OCI-LY3 (cell line): ENCODE measurements around the gene NEDD8.

Source experiments
- H2AFZ ChIP-seq: fragments of 200-600, 300-600 bp; shearing (Covaris generic); 2 replicates; pipeline ENCODE4 v1.6.0; 2014; ENCODE audit warnings: antibody characterized with exemption, low read depth, low read length
- H3K27ac ChIP-seq: fragments of 200-600, 300-600 bp; sonication (generic); 2 replicates; pipeline ENCODE4 v1.5.1; 2014; ENCODE audit warnings: mild to moderate bottlenecking, low read length, moderate library complexity, mixed read lengths
- H3K27me3 ChIP-seq: fragments of 200-600, 300-600 bp; sonication (generic); 2 replicates; pipeline ENCODE4 v1.6.1; 2014; ENCODE audit warnings: low read depth, low read length, mixed read lengths
- H3K36me3 ChIP-seq: fragments of 200-600, 300-600 bp; sonication (generic); replicated peaks from 2 replicates; pipeline ENCODE3; 2014; ENCODE audit warnings: low read depth, low read length, mixed read lengths
- H3K4me1 ChIP-seq: fragments of 300-600, 200-600 bp; sonication (generic); 2 replicates; pipeline ENCODE4 v1.6.1; 2014; ENCODE audit warnings: low read length, mixed read lengths
- H3K4me2 ChIP-seq: fragments of 200-600, 300-600 bp; sonication (generic); 2 replicates; pipeline ENCODE4 v1.6.1; 2014; ENCODE audit warnings: low read length, mixed read lengths
- H3K4me3 ChIP-seq: fragments of 300-600, 200-600 bp; sonication (generic); 2 replicates; pipeline ENCODE4 v1.5.1; 2014; ENCODE audit warnings: antibody characterized with exemption, mild to moderate bottlenecking, low read length, moderate library complexity
- H3K79me2 ChIP-seq: fragments of 300-600, 200-600 bp; shearing (Covaris generic); 2 replicates; pipeline ENCODE4 v1.6.1; 2014; ENCODE audit warnings: mild to moderate bottlenecking, low read length, mixed read lengths
- H3K9ac ChIP-seq: fragments of 300-600, 200-600 bp; shearing (Covaris generic); 2 replicates; pipeline ENCODE4 v1.6.0; 2014; ENCODE audit warnings: mild to moderate bottlenecking, low read length, moderate library complexity
- H3K9me3 ChIP-seq: fragments of 200-600, 300-600 bp; shearing (Covaris generic); 2 replicates; pipeline ENCODE4 v1.6.1; 2014; ENCODE audit warnings: low read length, mixed read lengths; ENCODE audit not compliant: insufficient read depth
- H4K20me1 ChIP-seq: fragments of 200-600, 300-600 bp; sonication (generic); 2 replicates; pipeline ENCODE4 v1.6.1; 2016; ENCODE audit warnings: low read length, mixed read lengths; ENCODE audit not compliant: insufficient read depth
- EZH2phosphoT487 ChIP-seq: fragments of 200-600 bp; shearing (Covaris generic); IDR thresholded peaks from 2 replicates; pipeline ENCODE4 v1.6.1; 2018; ENCODE audit warnings: antibody characterized with exemption, mixed run types, low read depth
- TF ChIP-seq, protein P1 (sequence below): fragments of 200-600, 300-600 bp; sonication (generic); IDR thresholded peaks from 2 replicates; pipeline ENCODE4 v1.5.1; 2014; ENCODE audit warnings: antibody characterized with exemption, low read length, low read depth

NEDD8 gene

DNA sequence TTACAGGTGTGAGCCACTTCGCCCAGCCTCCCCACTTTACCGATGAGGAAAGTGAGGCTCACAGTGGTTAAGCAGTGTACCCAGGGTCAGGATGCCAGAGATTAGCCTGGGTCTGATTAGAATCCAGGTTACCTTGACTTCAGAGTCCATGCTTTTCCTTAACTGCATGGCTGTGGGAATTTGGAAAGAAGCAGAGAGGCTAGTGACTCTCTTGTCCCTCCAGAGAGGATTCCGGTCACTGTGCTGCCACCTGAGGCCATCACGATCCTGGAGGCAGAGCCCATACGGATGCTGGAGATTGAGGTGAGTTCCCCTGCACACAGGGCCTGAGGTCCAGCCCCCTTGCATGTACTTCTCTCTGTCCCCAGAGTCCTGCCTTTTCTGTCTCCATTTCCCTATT is 55.6 kb downstream of the NEDD8 start:
- Histone ChIP-seq H3K4me1 (no peaks in the 10 kb centered on the region), H3K9me3 (no peaks in the 10 kb centered on the region), H2AFZ (no peak overlapping the region), H3K4me3 (no peak overlapping the region), H3K9ac (no peak overlapping the region), H4K20me1 (no peaks in the 10 kb centered on the region), H3K4me2 (no peak overlapping the region), H3K27ac (no peak overlapping the region), H3K79me2 (no peaks in the 10 kb centered on the region), H3K27me3 (no peaks in the 10 kb centered on the region), H3K36me3 (peaks cover 45% of the 10 kb centered on the region)
- TF ChIP-seq, protein P1, sequence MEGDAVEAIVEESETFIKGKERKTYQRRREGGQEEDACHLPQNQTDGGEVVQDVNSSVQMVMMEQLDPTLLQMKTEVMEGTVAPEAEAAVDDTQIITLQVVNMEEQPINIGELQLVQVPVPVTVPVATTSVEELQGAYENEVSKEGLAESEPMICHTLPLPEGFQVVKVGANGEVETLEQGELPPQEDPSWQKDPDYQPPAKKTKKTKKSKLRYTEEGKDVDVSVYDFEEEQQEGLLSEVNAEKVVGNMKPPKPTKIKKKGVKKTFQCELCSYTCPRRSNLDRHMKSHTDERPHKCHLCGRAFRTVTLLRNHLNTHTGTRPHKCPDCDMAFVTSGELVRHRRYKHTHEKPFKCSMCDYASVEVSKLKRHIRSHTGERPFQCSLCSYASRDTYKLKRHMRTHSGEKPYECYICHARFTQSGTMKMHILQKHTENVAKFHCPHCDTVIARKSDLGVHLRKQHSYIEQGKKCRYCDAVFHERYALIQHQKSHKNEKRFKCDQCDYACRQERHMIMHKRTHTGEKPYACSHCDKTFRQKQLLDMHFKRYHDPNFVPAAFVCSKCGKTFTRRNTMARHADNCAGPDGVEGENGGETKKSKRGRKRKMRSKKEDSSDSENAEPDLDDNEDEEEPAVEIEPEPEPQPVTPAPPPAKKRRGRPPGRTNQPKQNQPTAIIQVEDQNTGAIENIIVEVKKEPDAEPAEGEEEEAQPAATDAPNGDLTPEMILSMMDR: no peak
- no peak for TF ChIP-seq EZH2phosphoT487

DNA sequence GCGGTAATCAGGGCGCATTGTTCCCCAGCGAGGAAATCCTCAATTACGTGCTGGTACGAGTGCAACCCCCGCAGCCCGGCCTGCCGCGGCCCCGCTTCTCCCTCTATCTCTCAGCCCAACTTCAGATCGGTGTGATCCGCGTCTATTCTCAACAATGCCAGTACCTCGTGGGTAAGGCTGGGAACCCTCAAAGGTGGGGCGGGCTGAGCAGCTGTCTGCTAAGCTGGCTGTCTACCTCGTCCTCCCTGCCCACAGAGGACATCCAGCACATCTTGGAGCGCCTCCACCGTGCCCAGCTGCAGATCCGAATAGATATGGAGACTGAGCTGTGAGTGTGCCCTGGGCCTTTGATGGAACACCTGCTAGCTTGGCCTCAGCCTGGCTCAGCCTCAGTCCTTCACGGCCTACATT is 59.3 kb downstream of the NEDD8 start:
- Histone ChIP-seq H3K4me1 (no peaks in the 10 kb centered on the region), H3K36me3 (peaks cover 17% of the 10 kb centered on the region), H3K79me2 (no peaks in the 10 kb centered on the region), H3K9ac (no peak overlapping the region), H3K27me3 (no peaks in the 10 kb centered on the region), H3K4me2 (no peak overlapping the region), H2AFZ (no peak overlapping the region), H4K20me1 (no peaks in the 10 kb centered on the region), H3K9me3 (no peaks in the 10 kb centered on the region), H3K4me3 (no peak overlapping the region), H3K27ac (no peak overlapping the region)
- TF ChIP-seq, protein P1: no peak
- TF ChIP-seq EZH2phosphoT487: no peak

DNA sequence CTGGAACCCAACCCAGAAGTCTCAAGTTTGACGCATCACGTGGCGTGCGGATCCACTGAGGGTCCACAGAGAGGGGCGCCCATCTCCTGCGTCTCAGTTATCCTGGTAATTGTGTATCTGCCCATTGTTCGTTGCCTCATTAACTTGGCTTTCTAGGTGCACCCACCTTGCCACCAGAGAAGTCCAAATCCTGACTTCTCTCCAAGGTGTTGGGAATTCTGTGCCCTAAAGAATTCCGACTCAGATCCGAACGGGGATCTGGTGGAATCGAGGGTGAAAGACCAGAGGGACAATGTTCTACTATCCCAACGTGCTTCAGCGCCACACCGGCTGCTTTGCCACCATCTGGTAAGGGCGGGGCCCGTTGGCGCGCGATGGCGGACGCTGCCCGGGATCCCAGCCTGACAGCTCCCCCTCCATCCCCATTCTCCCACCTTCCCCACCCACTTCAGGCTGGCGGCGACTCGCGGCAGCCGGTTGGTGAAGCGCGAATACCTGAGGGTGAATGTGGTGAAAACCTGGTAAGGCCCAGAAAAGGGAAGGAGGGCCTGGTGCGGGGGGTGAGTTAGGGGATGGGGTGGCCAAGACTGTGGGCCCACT is 59.8 kb downstream of the NEDD8 start:
- H3K4me2 ChIP-seq: no peak overlapping the region
- peaks cover 21% of the 10 kb centered on the region for H3K36me3 ChIP-seq
- no peak overlapping the region for H2AFZ ChIP-seq
- H3K9ac ChIP-seq: no peak overlapping the region
- TF ChIP-seq, protein P1: no peak
- TF ChIP-seq EZH2phosphoT487: no peak
- H3K4me3 ChIP-seq: no peak overlapping the region
- H4K20me1 ChIP-seq: no peaks in the 10 kb centered on the region
- no peak overlapping the region for H3K27ac ChIP-seq
- H3K79me2 ChIP-seq: no peaks in the 10 kb centered on the region
- H3K4me1 ChIP-seq: no peaks in the 10 kb centered on the region
- H3K9me3 ChIP-seq: no peaks in the 10 kb centered on the region
- H3K27me3 ChIP-seq: no peaks in the 10 kb centered on the region

DNA sequence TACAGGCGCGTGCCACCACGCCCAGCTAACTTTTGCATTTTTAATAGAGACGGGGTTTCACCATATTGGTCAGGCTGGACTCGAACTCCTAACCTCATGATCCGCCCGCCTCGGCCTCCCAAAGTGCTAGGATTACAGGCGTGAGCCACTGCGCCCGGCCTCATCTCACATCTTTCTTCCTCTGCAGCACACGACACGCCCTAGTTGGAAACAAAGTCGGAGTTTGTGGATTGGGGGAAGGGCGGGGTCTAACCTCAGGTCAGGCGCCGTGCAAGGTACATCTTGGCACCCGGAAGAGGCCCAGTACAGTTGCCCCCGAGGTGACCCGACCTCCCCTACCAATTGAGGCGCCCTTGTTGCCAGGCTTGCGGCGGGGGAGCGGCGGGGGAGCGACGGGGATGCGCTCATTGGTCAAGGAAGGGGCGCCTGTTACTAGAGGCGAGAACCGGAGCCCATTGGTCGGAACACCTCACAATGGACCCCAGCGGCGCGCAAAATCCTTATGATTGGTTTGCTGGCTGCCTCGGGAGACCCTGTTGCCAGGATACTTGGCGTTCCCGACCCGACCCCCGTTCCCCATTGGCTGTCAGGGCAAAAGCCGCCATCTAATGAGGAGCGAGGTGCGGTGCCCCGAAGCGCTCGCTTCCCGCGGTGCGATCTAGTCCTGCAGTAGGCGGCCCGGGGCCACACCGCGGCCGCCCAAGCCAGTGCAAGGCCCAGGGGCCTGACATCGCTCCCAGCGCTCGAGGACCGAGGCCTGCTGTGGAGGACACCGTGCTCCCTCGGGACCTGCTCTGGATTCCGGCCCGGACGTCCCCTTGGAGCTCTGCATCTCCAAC is 60.5 kb downstream of the NEDD8 start, which contains the start of gene REC8:
TSS of gene REC8 (plus strand) at position 659 of the 839 bp plus-strand sequence. CDS start 473 bp downstream, outside the sequence.
- no peak within 1 kb of the TSS for H2AFZ ChIP-seq
- H3K36me3 ChIP-seq: peaks cover 16% of the 10 kb centered on the region
- H3K4me2 ChIP-seq: no peak within 1 kb of the TSS
- H3K9ac ChIP-seq: no peak within 1 kb of the TSS
- no peaks in the 10 kb centered on the region for H3K79me2 ChIP-seq
- H3K4me3 ChIP-seq: no peak within 1 kb of the TSS
- no peaks in the 10 kb centered on the region for H3K27me3 ChIP-seq
- H4K20me1 ChIP-seq: no peaks in the 10 kb centered on the region
- TF ChIP-seq, protein P1: no peak
- no peak for TF ChIP-seq EZH2phosphoT487
- H3K9me3 ChIP-seq: no peaks in the 10 kb centered on the region
- no peak within 1 kb of the TSS for H3K27ac ChIP-seq
- no peaks in the 10 kb centered on the region for H3K4me1 ChIP-seq
